Right lobe of liver (tissue), 6 donors: ENCODE data around the gene TBX4. TPM values are rescaled to one million over a fixed set of nuclear protein-coding genes. Genes with fewer than 3 reads are reported as not detected.

Experiments used
- ATAC-seq, 4 donors: fragments of 200-7000 bp; cut with Tn5 transposase; one replicate each; pipeline ENCODE4 v1.9.1; 2020; ENCODE audit warnings: mild to moderate bottlenecking in 4 of 4, moderate library complexity in 4 of 4
- DNase-seq, 3 donors: peaks; one replicate each; pipeline ENCODE4 v3.0.0-alpha.2; 2020
- H3K27ac ChIP-seq, 3 donors: fragments of 200-600 bp; one replicate each; pipeline ENCODE4 v1.8.0; 2022
- H3K27me3 ChIP-seq, 2 donors: fragments of 200-600 bp; one replicate each; pipeline ENCODE4 v1.8.0; 2022
- H3K36me3 ChIP-seq, 4 donors: fragments of 200-600 bp; sonication (generic) in 1 of 4; one replicate each; pipeline versions ENCODE4 v1.5.1 to v1.8.0; 2017 to 2022; ENCODE audit warnings: control low read depth in 1 of 4
- H3K4me1 ChIP-seq, 4 donors: fragments of 200-600 bp; sonication (generic) in 1 of 4; one replicate each; pipeline versions ENCODE4 v1.5.1 to v1.8.0; 2017 to 2022; ENCODE audit warnings: control low read depth in 1 of 4
- H3K4me3 ChIP-seq, 3 donors: fragments of 200-600 bp; one replicate each; pipeline ENCODE4 v1.8.0; 2022
- H3K9me3 ChIP-seq, 4 donors: fragments of 200-600 bp; sonication (generic) in 1 of 4; one replicate each; pipeline versions ENCODE4 v1.5.1 to v1.8.0; 2017 to 2022; ENCODE audit warnings: control low read depth in 1 of 4
- POLR2A ChIP-seq: fragments of 450-650 bp; IDR thresholded peaks from one replicate; pipeline ENCODE4 v1.6.1; 2017; ENCODE audit warnings: antibody characterized with exemption, mild to moderate bottlenecking
- whole genome bisulfite sequencing: methylation state at CpG from one replicate; pipeline ENCODE4 v1.1.6; 2018; ENCODE audit warnings: low coverage, low lambda C conversion rate; ENCODE audit not compliant: insufficient coverage; ENCODE audit errors: missing lambda C conversion rate; 5-methylcytosine and 5-hydroxymethylcytosine counted together
- intact Hi-C, 2 donors: fragments of 100-400 bp; cut with DNase I; formaldehyde crosslinking; loops; one replicate each; pipeline versions ENCODE4 v1.11.2 to v1.14.1; 2022
- total RNA-seq, 6 experiments: library from RNA; depleted of rRNA in 2 of 6; stranded (reverse); fragments of >200 nt in 2 of 6; fragmentation: NEBNext Ultra II Directional in 3 of 6; extraction: Animal tissue kit (Norgen Biotek cat#: 25700) in 3 of 6; gene quantifications; one replicate each; pipeline versions ENCODE4 v1.1.0 to v1.2.4, GENCODE V29; 2016 to 2023
- TF ChIP-seq, protein P1 (sequence below), 4 donors: fragments of 200-600 bp in 3 of 4; fragments of 450-650 bp in 1 of 4; IDR thresholded peaks; one replicate each; pipeline versions ENCODE4 v1.5.1 to v1.8.0; 2016 to 2022; ENCODE audit warnings: antibody characterized with exemption in 4 of 4, mild to moderate bottlenecking in 2 of 4
- donor health status: DM: no; HTN: yes; CAD: no.
- donor health status: DM: no; HTN: no; CAD: no.
- donor health status: DM: no; HTN: no; CAD: no.
- donor health status: DM: no; HTN: yes; CAD: no.
- donor health status: DM: no; HTN: yes; CAD: no.

TBX4 gene
- total RNA-seq, 6 experiments from 2014 or later, result not detected

DNA sequence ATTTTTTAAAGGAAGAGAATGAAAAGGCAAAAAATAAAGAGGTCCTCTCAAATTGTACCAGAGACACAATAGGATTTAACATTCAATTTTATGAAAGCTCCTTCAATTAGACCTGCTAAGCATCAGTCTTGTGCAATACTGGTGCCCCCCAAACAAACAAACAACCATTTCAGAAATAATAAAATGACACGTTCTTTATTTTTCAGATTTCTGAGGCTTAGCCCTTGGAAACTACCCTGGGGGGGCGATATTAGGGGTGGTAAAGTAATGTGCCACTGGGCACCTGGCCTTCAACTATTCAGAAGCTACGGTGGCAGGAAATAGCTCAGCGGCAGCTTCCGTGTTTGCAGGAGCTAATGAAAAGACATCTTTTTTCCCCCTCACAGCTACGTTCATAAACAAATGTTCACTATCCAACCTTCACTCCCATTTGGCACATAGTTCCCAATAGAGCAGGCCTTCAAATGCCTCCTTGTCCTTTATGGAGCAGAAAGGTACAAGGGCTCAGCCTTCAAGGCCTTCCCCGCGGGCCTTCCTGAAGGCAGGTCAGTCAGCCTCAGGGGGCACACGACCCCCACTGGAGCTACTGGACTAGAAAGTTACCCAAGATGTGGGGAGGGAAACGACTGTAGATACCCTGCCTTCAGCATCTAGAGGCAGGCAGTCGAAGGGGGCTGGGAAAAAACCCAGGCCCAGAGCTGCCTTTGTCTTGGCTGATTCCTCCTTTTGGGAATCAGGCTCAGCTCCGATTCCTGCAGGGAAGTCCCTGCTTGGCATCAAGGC is 44.1 kb downstream of the TBX4 start:
- TF ChIP-seq, protein P1, sequence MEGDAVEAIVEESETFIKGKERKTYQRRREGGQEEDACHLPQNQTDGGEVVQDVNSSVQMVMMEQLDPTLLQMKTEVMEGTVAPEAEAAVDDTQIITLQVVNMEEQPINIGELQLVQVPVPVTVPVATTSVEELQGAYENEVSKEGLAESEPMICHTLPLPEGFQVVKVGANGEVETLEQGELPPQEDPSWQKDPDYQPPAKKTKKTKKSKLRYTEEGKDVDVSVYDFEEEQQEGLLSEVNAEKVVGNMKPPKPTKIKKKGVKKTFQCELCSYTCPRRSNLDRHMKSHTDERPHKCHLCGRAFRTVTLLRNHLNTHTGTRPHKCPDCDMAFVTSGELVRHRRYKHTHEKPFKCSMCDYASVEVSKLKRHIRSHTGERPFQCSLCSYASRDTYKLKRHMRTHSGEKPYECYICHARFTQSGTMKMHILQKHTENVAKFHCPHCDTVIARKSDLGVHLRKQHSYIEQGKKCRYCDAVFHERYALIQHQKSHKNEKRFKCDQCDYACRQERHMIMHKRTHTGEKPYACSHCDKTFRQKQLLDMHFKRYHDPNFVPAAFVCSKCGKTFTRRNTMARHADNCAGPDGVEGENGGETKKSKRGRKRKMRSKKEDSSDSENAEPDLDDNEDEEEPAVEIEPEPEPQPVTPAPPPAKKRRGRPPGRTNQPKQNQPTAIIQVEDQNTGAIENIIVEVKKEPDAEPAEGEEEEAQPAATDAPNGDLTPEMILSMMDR (IDR thresholded peaks at IDR 0.05), result no peak
- no peak for TF ChIP-seq POLR2A
- DNase-seq (no peak), ATAC-seq (no peak)
- no peaks in the 10 kb centered on the region for H3K9me3 ChIP-seq
- WGBS, result 84% methylated on average over 9 of the region's 12 CpGs
- H3K27me3 ChIP-seq, result no peaks in the 10 kb centered on the region
- H3K27ac ChIP-seq, result no peak overlapping the region
- H3K4me3 ChIP-seq, result no peak overlapping the region
- H3K36me3 ChIP-seq, result no peaks in the 10 kb centered on the region
- intact Hi-C loops, result no loop called here
- no peaks in the 10 kb centered on the region for H3K4me1 ChIP-seq

DNA sequence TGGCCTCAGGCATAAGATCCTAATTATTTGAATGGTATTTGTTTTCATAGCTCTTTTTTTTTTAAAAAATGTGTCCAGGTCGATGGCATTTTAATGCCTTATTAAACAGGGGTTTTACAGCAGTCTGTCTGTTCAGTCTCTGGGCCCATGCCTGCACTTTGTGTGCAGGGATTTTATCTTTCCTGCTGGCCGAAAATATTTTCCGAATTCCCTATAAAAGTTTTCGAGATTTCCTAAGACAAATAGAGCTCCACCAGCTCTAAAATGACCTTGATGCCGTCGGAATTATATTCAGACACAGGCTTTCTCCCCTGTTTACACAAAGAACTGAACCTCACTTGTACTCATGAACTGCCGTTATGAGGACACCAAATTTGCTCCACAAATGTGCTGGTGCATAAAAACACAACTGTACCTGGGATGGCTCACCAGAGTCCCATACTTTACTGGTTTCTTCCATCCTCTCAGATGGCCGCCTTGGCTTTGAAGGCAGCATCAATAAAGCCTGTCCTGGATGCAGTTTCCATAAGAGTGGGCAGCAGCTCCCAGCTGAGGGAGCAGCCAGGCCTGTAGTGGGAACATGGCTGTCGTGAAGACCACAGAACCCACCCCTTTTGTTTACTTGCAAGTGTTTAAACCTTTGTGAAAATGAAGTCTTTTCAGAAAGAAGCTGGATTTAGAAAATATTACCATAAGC is 44.9 kb downstream of the TBX4 start:
- TF ChIP-seq, protein P1 (IDR thresholded peaks at IDR 0.05), result no peak
- TF ChIP-seq POLR2A, result no peak
- DNase-seq (no peak), ATAC-seq (no peak)
- H3K4me3 ChIP-seq, result no peak overlapping the region
- H3K9me3 ChIP-seq, result no peaks in the 10 kb centered on the region
- H3K27me3 ChIP-seq, result no peaks in the 10 kb centered on the region
- no peaks in the 10 kb centered on the region for H3K36me3 ChIP-seq
- no peaks in the 10 kb centered on the region for H3K4me1 ChIP-seq
- WGBS, result 83% methylated on average over 9 of the region's 9 CpGs
- intact Hi-C loops, result no loop called here
- no peak overlapping the region for H3K27ac ChIP-seq

DNA sequence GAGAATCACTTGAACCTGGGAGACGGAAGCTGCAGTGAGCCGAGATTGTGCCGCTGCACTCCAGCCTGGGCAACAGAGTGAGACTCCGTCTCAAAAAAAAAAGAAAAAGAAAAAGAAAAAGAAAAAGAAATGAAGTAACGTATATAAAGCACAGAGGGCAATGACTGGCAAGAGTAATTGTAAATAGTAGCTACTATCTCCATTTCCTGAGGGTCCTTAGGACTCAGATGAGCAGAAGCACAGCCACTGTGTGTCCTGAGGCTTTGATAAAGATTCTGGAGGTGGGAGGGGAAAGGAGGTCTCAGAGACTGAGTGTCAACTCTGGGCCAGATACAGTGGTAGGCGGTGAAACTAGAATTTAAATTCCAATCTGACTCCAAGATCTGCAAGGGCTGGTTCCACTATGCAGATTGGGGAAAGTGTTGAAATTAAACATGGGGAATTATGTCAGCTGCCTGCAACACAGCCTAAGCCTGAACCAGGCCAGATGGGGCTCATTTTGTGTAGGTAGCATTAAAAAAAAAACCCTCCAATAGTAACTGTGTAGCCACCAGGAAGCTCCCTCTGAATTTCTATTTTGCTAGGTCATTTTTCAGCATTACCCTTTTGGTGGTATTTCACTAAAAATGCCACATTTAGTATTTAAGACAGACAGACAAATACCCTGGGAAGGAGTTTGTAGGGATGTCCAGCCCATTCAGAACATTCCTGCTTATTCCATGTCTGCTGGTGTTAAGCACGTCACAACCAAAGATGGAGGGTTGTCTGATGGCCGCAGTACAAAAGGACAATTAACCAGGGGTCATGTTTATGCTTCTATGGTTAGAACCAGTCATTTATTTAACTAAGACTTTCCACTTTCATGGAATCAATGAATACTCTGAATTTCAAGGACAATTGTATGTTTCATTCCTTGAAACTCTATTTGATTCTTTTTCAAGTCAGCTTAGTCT is 46.1 kb downstream of the TBX4 start:
- no peaks in the 10 kb centered on the region for H3K4me1 ChIP-seq
- H3K4me3 ChIP-seq, result no peak overlapping the region
- no peak for TF ChIP-seq POLR2A
- TF ChIP-seq, protein P1 (IDR thresholded peaks at IDR 0.05), result no peak
- intact Hi-C loops, result no loop called here
- DNase-seq (no peak), ATAC-seq (no peak)
- no peaks in the 10 kb centered on the region for H3K9me3 ChIP-seq
- WGBS, result 75% methylated on average over 4 of the region's 8 CpGs
- H3K36me3 ChIP-seq, result no peaks in the 10 kb centered on the region
- H3K27ac ChIP-seq, result no peak overlapping the region
- H3K27me3 ChIP-seq, result no peaks in the 10 kb centered on the region

DNA sequence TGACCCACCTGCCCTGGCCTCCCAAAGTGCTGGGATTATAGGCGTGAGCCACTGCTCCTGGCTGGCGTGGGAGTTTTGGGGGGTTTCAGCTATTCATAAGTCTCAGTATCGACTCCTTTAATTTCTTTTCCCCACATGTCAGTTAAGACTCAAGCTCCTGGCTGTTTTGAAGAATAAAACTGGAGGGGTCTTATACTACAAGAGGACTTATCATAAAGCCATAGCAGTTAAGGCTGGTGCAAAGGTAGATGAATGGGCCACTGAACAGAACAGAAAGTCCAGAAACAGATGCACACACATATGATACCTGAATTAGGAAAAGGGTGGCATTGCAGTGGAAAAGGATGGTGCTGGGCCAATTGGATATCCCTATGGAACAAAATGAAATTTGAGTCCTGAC is 47.4 kb downstream of the TBX4 start:
- Histone ChIP-seq H3K4me1 (no peaks in the 10 kb centered on the region), H3K9me3 (no peaks in the 10 kb centered on the region), H3K4me3 (no peak overlapping the region), H3K36me3 (no peaks in the 10 kb centered on the region), H3K27ac (no peak overlapping the region), H3K27me3 (no peaks in the 10 kb centered on the region)
- ATAC-seq, result no peak
- 88% methylated on average over 3 of the region's 3 CpGs for WGBS
- DNase-seq, result no peak
- intact Hi-C loops, result no loop called here
- TF ChIP-seq, protein P1 (IDR thresholded peaks at IDR 0.05), result no peak
- TF ChIP-seq POLR2A, result no peak
